A549 (cell line): Measurements from ENCODE around the gene PPCDC. TPM values are rescaled to one million over a fixed set of nuclear protein-coding genes. Genes with fewer than 3 reads are reported as not detected.

ENCODE experiments used
- ATAC-seq, 2 experiments: fragments of 200-7000 bp in 1 of 2; fragments of >200 bp in 1 of 2; cut with Nextera tagmentation in 1 of 2; cut with Tn5 transposase in 1 of 2; 3 replicates each; pipeline versions ENCODE4 v1.8.0 to v1.9.1; 2018 to 2020; ENCODE audit warnings: mild to moderate bottlenecking in 1 of 2, moderate library complexity in 1 of 2
- CTCF ChIA-PET: fragments of 300-600 bp; sonication (Branson Sonifier 250); formaldehyde crosslinking; extraction: SDS; loops from one replicate; lab custom pipeline; 2021; ENCODE audit warnings: antibody characterized with exemption, inconsistent platforms; lab: Yijun Ruan, JAX
- POLR2A ChIA-PET: fragments of 350-600 bp; formaldehyde crosslinking; extraction: SDS; loops from one replicate; lab custom pipeline; 2021; ENCODE audit warnings: antibody characterized with exemption, inconsistent platforms; lab: Yijun Ruan, JAX
- DNase-seq, 2 experiments: peaks; one replicate each; pipeline versions ENCODE4 v3.0.0 to v3.0.0-alpha.2; 2011 to 2016; ENCODE audit warnings: low read depth in 1 of 2, low spot score in 1 of 2
- FAIRE-seq: peaks from 2 replicates; lab custom pipeline; 2011; peaks lifted over from hg19 to GRCh38; lab: Jason Lieb, UNC
- H3K27ac ChIP-seq, 2 experiments: fragments of >200 bp; sonication (Bioruptor Twin); formaldehyde crosslinking; 3 replicates each; pipeline ENCODE4 v1.5.1; 2016 to 2017
- H3K4me1 ChIP-seq: fragments of >200 bp; sonication (Bioruptor Twin); formaldehyde crosslinking; 3 replicates; pipeline ENCODE4 v1.6.1; 2016
- H3K4me2 ChIP-seq: fragments of >200 bp; sonication (Bioruptor Twin); formaldehyde crosslinking; 3 replicates; pipeline ENCODE4 v1.6.1; 2016
- H3K4me3 ChIP-seq: fragments of >200 bp; sonication (Bioruptor Twin); formaldehyde crosslinking; 3 replicates; pipeline ENCODE4 v1.5.1; 2016
- H3K9me3 ChIP-seq: fragments of >200 bp; sonication (Bioruptor Twin); formaldehyde crosslinking; 3 replicates; pipeline ENCODE4 v1.6.1; 2016
- BHLHE40 ChIP-seq: IDR thresholded peaks from 2 replicates; pipeline ENCODE4 v1.6.1; 2012; ENCODE audit warnings: low read depth, low read length, inconsistent platforms
- CBX2 ChIP-seq: fragments of 200-600 bp; sonication (generic); IDR thresholded peaks from 2 replicates; pipeline ENCODE4 v1.6.1; 2016; ENCODE audit warnings: low read depth, mild to moderate bottlenecking, borderline replicate concordance
- CEBPB ChIP-seq, 2 experiments: fragments of >200 bp in 1 of 2; sonication (Bioruptor Twin) in 1 of 2; formaldehyde crosslinking in 1 of 2; IDR thresholded peaks; 2 replicates each; pipeline ENCODE4 v1.6.1; 2012 to 2016
- CHD2 ChIP-seq: fragments of 150-350 bp; IDR thresholded peaks from 2 replicates; pipeline ENCODE4 v1.6.1; 2014; ENCODE audit warnings: low read length; ENCODE audit not compliant: partially characterized antibody
- EP300 ChIP-seq, 2 experiments: fragments of >200 bp; sonication (Bioruptor Twin); formaldehyde crosslinking; IDR thresholded peaks; 2 replicates in 1 of 2; 3 replicates in 1 of 2; pipeline ENCODE4 v1.6.1; 2016 to 2017
- FOSB ChIP-seq: fragments of 250-450 bp; sonication (Bioruptor Pico); IDR thresholded peaks from 2 replicates; pipeline ENCODE4 v1.5.0; 2020; ENCODE audit warnings: mild to moderate bottlenecking, moderate library complexity
- HEYL ChIP-seq: fragments of 250-450 bp; sonication (Bioruptor Pico); IDR thresholded peaks from 2 replicates; pipeline ENCODE4 v1.8.0; 2021; ENCODE audit warnings: mild to moderate bottlenecking, moderate library complexity
- HOXA7 ChIP-seq: fragments of 250-450 bp; sonication (Bioruptor Pico); IDR thresholded peaks from 2 replicates; pipeline ENCODE4 v1.5.0; 2020; ENCODE audit warnings: mild to moderate bottlenecking, moderate library complexity
- HOXB5 ChIP-seq: fragments of 250-450 bp; sonication (Bioruptor Pico); IDR thresholded peaks from 2 replicates; pipeline ENCODE4 v1.5.0; 2020; ENCODE audit warnings: mild to moderate bottlenecking, moderate library complexity
- JUN ChIP-seq, 2 experiments: fragments of >200 bp; sonication (Bioruptor Twin); formaldehyde crosslinking; IDR thresholded peaks; 2 replicates in 1 of 2; 3 replicates in 1 of 2; pipeline ENCODE4 v1.6.1; 2016 to 2017
- KDM5A ChIP-seq: fragments of 200-600 bp; sonication (generic); IDR thresholded peaks from 2 replicates; pipeline ENCODE4 v1.6.1; 2016; ENCODE audit warnings: antibody characterized with exemption, mild to moderate bottlenecking
- MAFK ChIP-seq: fragments of 450-650 bp; IDR thresholded peaks from 2 replicates; pipeline ENCODE4 v1.6.1; 2014; ENCODE audit not compliant: partially characterized antibody
- MAZ ChIP-seq: fragments of 150-350 bp; IDR thresholded peaks from 2 replicates; pipeline ENCODE4 v1.6.1; 2014; ENCODE audit warnings: antibody characterized with exemption, low read depth, low read length, borderline replicate concordance
- NFE2L2 ChIP-seq: fragments of 150-350 bp; conservative IDR thresholded peaks from 2 replicates; pipeline ENCODE4 v1.6.1; 2014; ENCODE audit warnings: low read length
- NR3C1 ChIP-seq: fragments of >200 bp; sonication (Bioruptor Twin); formaldehyde crosslinking; IDR thresholded peaks from 3 replicates; pipeline ENCODE4 v1.6.1; 2017
- PHF8 ChIP-seq: fragments of 200-600 bp; sonication (generic); IDR thresholded peaks from 2 replicates; pipeline ENCODE4 v1.6.1; 2016; ENCODE audit warnings: low read depth, mild to moderate bottlenecking, antibody characterized with exemption, moderate library complexity, borderline replicate concordance
- POLR2A ChIP-seq: IDR thresholded peaks from 2 replicates; pipeline ENCODE4 v1.6.1; 2012; ENCODE audit warnings: mild to moderate bottlenecking, low read length
- RCOR1 ChIP-seq: fragments of 150-350 bp; IDR thresholded peaks from 2 replicates; pipeline ENCODE4 v1.6.1; 2014; ENCODE audit warnings: antibody characterized with exemption, low read length, low read depth
- RFX5 ChIP-seq: fragments of 450-650 bp; IDR thresholded peaks from 2 replicates; pipeline ENCODE4 v1.7.1; 2014; ENCODE audit warnings: antibody characterized with exemption, mild to moderate bottlenecking, moderate library complexity
- SREBF2 ChIP-seq: fragments of 450-650 bp; IDR thresholded peaks from 2 replicates; pipeline ENCODE4 v1.6.1; 2014; ENCODE audit warnings: mild to moderate bottlenecking, moderate library complexity
- ZNF302 ChIP-seq: fragments of 250-450 bp; sonication (Bioruptor Pico); IDR thresholded peaks from 2 replicates; pipeline ENCODE4 v1.9.0; 2021; ENCODE audit warnings: inconsistent platforms, mild to moderate bottlenecking, moderate library complexity
- WGBS: methylation state at CpG from one replicate; pipeline ENCODE4 v1.1.6; 2017; ENCODE audit errors: missing lambda C conversion rate; 5-methylcytosine and 5-hydroxymethylcytosine counted together
- polyA plus RNA-seq, 4 experiments: library from polyadenylated mRNA; depleted of rRNA in 3 of 4; stranded (reverse); fragments of >200 nt; fragmentation: RNase III in 1 of 4; extraction: RNeasy Plus Mini Kit Qiagen cat#74134 plus additional on column Dnase treatment in 1 of 4; gene quantifications; 2 replicates in 3 of 4; 3 replicates in 1 of 4; pipeline ENCODE4 v1.2.3, GENCODE V29; 2011 to 2017
- TF ChIP-seq, protein P1 (sequence below): fragments of 150-350 bp; IDR thresholded peaks from 2 replicates; pipeline ENCODE4 v1.6.1; 2014; ENCODE audit warnings: low read depth, mild to moderate bottlenecking, low read length
- TF ChIP-seq, protein P2 (sequence below): fragments of >200 bp; sonication (Bioruptor Twin); formaldehyde crosslinking; IDR thresholded peaks from 3 replicates; pipeline ENCODE4 v1.5.1; 2016
- TF ChIP-seq, protein P3 (sequence below): fragments of 250-450 bp; sonication (Bioruptor Pico); IDR thresholded peaks from 2 replicates; pipeline ENCODE4 v1.5.0; 2020; ENCODE audit warnings: low read depth, mild to moderate bottlenecking, moderate library complexity

The PPCDC gene
- polyA plus RNA-seq, 2 of the 4 experiments (the other 2 are of a cell fraction), result 18.2 to 18.5 TPM

DNA sequence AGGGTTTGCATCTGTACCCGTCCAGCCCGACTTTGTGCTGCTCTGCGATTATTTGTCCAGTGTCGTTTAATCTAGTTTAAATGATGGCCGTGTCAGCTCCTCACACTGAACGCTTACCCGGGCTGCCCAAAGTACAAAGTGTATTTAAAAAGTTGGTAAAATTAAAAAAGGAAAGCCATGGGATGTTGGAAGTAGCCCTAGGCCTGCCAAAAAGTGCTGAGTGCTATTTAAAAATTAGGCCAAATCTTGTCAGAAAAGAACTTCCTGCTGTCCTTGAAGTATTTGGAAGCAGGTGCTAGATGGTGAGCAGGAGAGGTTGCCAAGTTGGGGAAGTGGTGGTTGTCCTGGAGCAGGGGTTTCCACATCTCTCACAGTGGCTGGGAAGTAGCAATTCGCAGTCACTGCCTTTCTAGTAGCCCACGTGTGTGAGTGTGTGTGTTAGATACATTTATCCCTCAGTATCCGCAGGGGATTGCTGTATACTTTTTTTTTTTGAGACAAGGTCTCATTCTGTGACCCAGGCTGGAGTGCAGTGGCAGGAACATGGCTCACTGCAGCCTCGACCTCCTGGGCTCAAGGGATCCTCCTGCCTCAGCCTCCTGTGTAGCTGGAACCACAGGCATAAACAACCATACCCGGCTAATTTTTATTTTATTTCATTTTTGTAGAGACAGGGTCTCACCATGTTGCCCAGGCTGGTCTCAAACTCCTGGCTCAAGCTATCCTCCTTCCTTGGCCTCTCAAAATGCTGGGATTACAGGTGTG lies 664 bp downstream of the PPCDC start:
- ChIA-PET CTCF (interaction anchor here (0.6 to 10.8 kb wide), 8 partner anchors 10 to 253 kb away, joined by 3 to 324 read pairs (median 6); partner anchors contain the start of genes C15orf39, RPP25 and SCAMP5), POLR2A (interaction anchor here (0.6 to 1.7 kb wide), 15 partner anchors 10 to 344 kb away, joined by 3 to 25 read pairs (median 5); partner anchors contain the start of genes C15orf39, COX5A, FAM219B and RPP25)
- TF ChIP-seq, protein P1, sequence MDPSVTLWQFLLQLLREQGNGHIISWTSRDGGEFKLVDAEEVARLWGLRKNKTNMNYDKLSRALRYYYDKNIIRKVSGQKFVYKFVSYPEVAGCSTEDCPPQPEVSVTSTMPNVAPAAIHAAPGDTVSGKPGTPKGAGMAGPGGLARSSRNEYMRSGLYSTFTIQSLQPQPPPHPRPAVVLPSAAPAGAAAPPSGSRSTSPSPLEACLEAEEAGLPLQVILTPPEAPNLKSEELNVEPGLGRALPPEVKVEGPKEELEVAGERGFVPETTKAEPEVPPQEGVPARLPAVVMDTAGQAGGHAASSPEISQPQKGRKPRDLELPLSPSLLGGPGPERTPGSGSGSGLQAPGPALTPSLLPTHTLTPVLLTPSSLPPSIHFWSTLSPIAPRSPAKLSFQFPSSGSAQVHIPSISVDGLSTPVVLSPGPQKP, result no peak
- TF ChIP-seq JUN (IDR thresholded peaks at IDR 0.05), result peak in 1 of 2 experiments; percentile 12; a peak in 2 of 5 replicates
- TF ChIP-seq HOXA7 (CRISPR knock-in tag), result no peak
- TF ChIP-seq PHF8, result peak; percentile 53; the same call in 1 of the 2 replicates
- peak; percentile 77 for TF ChIP-seq MAFK
- TF ChIP-seq SREBF2, result no peak
- TF ChIP-seq, protein P2, sequence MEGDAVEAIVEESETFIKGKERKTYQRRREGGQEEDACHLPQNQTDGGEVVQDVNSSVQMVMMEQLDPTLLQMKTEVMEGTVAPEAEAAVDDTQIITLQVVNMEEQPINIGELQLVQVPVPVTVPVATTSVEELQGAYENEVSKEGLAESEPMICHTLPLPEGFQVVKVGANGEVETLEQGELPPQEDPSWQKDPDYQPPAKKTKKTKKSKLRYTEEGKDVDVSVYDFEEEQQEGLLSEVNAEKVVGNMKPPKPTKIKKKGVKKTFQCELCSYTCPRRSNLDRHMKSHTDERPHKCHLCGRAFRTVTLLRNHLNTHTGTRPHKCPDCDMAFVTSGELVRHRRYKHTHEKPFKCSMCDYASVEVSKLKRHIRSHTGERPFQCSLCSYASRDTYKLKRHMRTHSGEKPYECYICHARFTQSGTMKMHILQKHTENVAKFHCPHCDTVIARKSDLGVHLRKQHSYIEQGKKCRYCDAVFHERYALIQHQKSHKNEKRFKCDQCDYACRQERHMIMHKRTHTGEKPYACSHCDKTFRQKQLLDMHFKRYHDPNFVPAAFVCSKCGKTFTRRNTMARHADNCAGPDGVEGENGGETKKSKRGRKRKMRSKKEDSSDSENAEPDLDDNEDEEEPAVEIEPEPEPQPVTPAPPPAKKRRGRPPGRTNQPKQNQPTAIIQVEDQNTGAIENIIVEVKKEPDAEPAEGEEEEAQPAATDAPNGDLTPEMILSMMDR, result no peak
- H3K4me3 ChIP-seq, result peak overlapping the region; percentile 71
- WGBS, result 7% methylated on average over 12 of the region's 12 CpGs
- H3K4me1 ChIP-seq, result peaks cover 4% of the 10 kb centered on the region; the same call in 1 of the 3 replicates
- H3K27ac ChIP-seq, result peak overlapping the region; percentile 90 to 94
- H3K4me2 ChIP-seq, result peak overlapping the region; percentile 76
- DNase-seq (peak; percentile 33 to 68), FAIRE-seq (no peak), ATAC-seq (peak; percentile 20 to 36; a peak in 3 of 6 replicates)
- no peaks in the 10 kb centered on the region for H3K9me3 ChIP-seq

DNA sequence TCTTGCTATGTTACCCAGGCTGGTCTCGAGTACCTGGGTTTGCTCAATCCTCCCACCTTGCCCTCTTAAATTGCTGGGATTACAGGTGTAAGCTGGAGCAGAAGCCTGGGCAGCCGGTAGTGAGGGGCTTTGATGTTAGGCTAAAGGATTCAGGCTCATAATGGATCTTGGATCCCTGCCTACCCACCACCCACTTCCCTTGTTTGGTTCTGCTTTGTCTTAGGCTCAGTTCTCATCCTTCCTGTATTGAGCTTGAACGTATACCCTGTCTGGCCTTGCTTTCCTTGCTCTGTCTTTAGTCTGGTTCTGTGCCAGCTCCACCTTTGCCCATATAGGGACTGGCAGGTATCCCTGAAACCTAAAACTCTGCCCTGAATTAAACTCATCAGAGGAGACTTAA lies 1.7 kb downstream of the PPCDC start:
- FAIRE-seq, result no peak
- 88% methylated on average over 3 of the region's 3 CpGs for WGBS
- Histone ChIP-seq H3K9me3 (no peaks in the 10 kb centered on the region), H3K4me1 (peaks cover 12% of the 10 kb centered on the region), H3K4me3 (no peak overlapping the region), H3K4me2 (no peak overlapping the region), H3K27ac (0 out of 6 replicates have a peak overlapping the region, but pooled peaks of 1 of the 2 experiments have one; percentile 8)
- DNase-seq, result no peak
- ChIA-PET CTCF (interaction anchor here (0.5 to 10.8 kb wide), 8 partner anchors 9 to 283 kb away, joined by 3 to 324 read pairs (median 6); partner anchors contain the start of gene C15orf39), POLR2A (interaction anchor here (0.5 kb wide), 1 partner anchor 131 kb away, joined by 3 read pairs; no protein-coding TSS in a partner anchor)
- no peak for ATAC-seq
- TF ChIP-seq HEYL (CRISPR knock-in tag) (no peak), CEBPB (IDR thresholded peaks at IDR 0.05) (no peak), MAZ (no peak), HOXB5 (CRISPR knock-in tag) (no peak), EP300 (IDR thresholded peaks at IDR 0.05) (no peak)

DNA sequence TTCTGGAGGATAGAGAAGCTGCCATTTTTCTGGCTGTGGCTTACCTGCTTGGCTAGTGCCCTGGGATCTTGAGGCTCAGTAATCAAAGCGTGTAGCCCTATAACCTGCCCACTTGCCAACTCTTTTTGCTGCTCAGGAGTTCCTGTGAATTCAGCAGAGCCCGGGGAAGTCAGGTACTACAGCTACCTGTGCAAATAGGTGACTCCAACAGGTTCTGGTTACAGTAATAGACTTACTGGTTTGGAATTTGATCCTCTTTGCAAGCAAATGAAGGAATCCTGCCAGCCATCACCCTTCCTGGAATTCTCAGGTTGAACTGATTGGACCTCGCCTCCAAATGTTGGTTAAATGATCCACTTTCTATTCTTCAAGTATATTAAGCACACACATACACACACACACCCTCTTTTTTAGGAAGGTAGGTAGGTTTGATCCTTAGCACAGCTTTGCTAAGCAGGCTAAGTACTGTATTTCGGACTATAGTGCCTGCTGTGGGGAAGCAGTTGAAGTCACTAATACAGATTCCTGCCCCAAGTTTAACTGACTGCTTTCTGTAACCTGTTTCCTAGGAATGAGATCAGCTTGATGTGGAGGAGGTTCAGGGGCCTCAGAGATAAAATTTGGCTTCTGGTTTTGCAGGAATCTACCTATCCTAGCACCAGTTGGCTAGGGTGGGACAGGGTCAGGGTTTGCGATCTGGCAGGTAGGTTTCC lies 2.3 kb downstream of the PPCDC start:
- no peak for DNase-seq
- H3K27ac ChIP-seq, result no peak overlapping the region

More for the DNA sequence above, 2.3 kb downstream of the PPCDC start:
- Histone ChIP-seq H3K4me2 (no peak overlapping the region), H3K9me3 (no peaks in the 10 kb centered on the region), H3K4me3 (no peak overlapping the region), H3K4me1 (peaks cover 16% of the 10 kb centered on the region)
- ChIA-PET CTCF (interaction anchor here (0.5 to 10.8 kb wide), 10 partner anchors 10 to 283 kb away, joined by 3 to 324 read pairs (median 6); partner anchors contain the start of gene C15orf39), POLR2A (interaction anchor here (0.5 kb wide), 1 partner anchor 131 kb away, joined by 3 read pairs; no protein-coding TSS in a partner anchor)
- WGBS, result 80% methylated on average over 5 of the region's 5 CpGs
- no peak for ATAC-seq
- TF ChIP-seq POLR2A (no peak), CHD2 (no peak), MAFK (no peak), BHLHE40 (no peak), ZNF302 (CRISPR knock-in tag) (no peak), RCOR1 (no peak), NR3C1 (no peak), CBX2 (no peak), HOXA7 (CRISPR knock-in tag) (no peak), FOSB (CRISPR knock-in tag) (no peak), KDM5A (no peak), NFE2L2 (no peak), RFX5 (no peak), CEBPB (IDR thresholded peaks at IDR 0.05) (no peak)
- TF ChIP-seq, protein P3, sequence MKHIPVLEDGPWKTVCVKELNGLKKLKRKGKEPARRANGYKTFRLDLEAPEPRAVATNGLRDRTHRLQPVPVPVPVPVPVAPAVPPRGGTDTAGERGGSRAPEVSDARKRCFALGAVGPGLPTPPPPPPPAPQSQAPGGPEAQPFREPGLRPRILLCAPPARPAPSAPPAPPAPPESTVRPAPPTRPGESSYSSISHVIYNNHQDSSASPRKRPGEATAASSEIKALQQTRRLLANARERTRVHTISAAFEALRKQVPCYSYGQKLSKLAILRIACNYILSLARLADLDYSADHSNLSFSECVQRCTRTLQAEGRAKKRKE (CRISPR knock-in tag), result no peak
- FAIRE-seq, result no peak
